Peyer's patch (tissue), 4 donors: ENCODE measurements around the gene SETD2. TPM values are rescaled to one million over a fixed set of nuclear protein-coding genes. Genes with fewer than 3 reads are reported as not detected.

Experiments
- DNase-seq, 3 donors: peaks; one replicate each; pipeline ENCODE4 v3.0.0-alpha.2; 2017 to 2019
- H3K27ac ChIP-seq, 4 donors: fragments of 200-600 bp; sonication (generic); one replicate each; pipeline ENCODE4 v1.5.1; 2016 to 2019
- H3K27me3 ChIP-seq, 2 donors: fragments of 200-600 bp; sonication (generic); one replicate each; pipeline ENCODE4 v1.5.1; 2019
- H3K36me3 ChIP-seq, 3 donors: fragments of 200-600 bp; sonication (generic); one replicate each; pipeline ENCODE4 v1.5.1; 2016 to 2019
- H3K4me1 ChIP-seq, 4 donors: fragments of 200-600 bp; sonication (generic); one replicate each; pipeline ENCODE4 v1.5.1; 2016 to 2019
- H3K4me3 ChIP-seq, 4 donors: fragments of 200-600 bp; sonication (generic); 1 replicate in 3 of 4; 2 replicates in 1 of 4; pipeline ENCODE4 v1.5.1; 2016 to 2019; ENCODE audit warnings: mild to moderate bottlenecking in 1 of 4
- H3K9me3 ChIP-seq, 4 donors: fragments of 200-600 bp; sonication (generic); one replicate each; pipeline ENCODE4 v1.5.1; 2016 to 2019; ENCODE audit warnings: mild to moderate bottlenecking in 1 of 4
- POLR2A ChIP-seq, 2 donors: fragments of 450-650 bp; IDR thresholded peaks; one replicate each; pipeline ENCODE4 v1.5.1; 2017; ENCODE audit warnings: antibody characterized with exemption in 2 of 2, mild to moderate bottlenecking in 2 of 2, moderate library complexity in 2 of 2
- total RNA-seq, 4 donors: library from RNA; depleted of rRNA; stranded (reverse); fragments of >200 nt; gene quantifications; one replicate each; pipeline ENCODE4 v1.1.0, GENCODE V29; 2016
- TF ChIP-seq, protein P1 (sequence below), 6 experiments: fragments of 450-650 bp in 4 of 6; fragments of 200-600 bp in 2 of 6; sonication (generic) in 1 of 6; IDR thresholded peaks; one replicate each; pipeline ENCODE4 v1.5.1; 2017 to 2019; ENCODE audit warnings: antibody characterized with exemption in 6 of 6, mild to moderate bottlenecking in 3 of 6, moderate library complexity in 1 of 6

SETD2 gene
- total RNA-seq, 4 donors from 2014 or later = 75.8 to 173 (median 82.2) TPM

DNA sequence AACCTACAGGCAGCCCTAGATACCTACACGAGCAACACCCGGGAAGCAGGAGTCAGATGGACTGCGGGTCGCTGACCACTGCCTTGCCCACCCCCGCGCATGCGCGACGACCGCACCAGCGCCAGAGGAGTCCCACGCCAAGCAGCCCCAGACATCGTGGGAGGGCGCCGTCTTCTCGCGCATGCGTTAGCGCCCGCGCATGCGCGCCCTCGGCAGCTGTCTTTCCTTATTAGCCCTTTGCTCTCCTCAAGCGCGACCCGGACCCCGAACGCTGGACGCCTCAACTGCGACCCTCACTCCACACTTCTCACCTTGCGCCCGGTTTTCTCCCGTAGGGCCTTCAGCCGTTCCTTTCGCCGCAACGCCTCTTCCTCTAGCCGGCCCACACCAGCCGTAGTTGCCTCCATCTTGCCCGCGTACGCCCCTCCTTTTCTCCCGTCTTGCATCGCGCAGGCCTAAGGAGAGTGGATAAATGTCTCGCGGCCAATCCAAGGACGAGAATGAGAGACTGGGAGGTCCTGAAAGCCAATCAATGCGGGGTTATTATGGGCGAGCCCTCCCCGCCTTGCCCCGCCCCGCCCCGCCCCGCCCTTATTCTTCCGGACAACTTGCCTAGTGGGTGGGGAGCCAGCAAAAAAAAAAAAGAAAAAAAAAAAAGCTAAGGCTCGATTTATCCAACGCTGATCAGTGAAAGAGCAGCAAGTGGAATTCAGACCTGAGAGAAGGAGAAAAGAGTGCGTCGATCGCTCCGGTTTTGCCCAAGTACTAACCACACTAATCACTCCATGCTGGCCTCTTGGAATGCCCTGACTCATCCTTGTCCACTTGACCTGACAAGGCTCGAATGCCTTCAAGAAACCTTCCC, 187.4 kb downstream of the SETD2 start, which contains the start of gene CCDC12:
Gene CCDC12, minus strand, starts transcription at position 420 of the 865 bp plus-strand sequence. Its CDS starts 13 bp downstream, at position 407.
- H3K36me3 ChIP-seq = no peaks in the 10 kb centered on the region
- DNase-seq = peak; percentile 96 to 98 (median 97)
- peak; percentile 83 to 86 for TF ChIP-seq POLR2A (IDR thresholded peaks at IDR 0.05)
- TF ChIP-seq, protein P1, sequence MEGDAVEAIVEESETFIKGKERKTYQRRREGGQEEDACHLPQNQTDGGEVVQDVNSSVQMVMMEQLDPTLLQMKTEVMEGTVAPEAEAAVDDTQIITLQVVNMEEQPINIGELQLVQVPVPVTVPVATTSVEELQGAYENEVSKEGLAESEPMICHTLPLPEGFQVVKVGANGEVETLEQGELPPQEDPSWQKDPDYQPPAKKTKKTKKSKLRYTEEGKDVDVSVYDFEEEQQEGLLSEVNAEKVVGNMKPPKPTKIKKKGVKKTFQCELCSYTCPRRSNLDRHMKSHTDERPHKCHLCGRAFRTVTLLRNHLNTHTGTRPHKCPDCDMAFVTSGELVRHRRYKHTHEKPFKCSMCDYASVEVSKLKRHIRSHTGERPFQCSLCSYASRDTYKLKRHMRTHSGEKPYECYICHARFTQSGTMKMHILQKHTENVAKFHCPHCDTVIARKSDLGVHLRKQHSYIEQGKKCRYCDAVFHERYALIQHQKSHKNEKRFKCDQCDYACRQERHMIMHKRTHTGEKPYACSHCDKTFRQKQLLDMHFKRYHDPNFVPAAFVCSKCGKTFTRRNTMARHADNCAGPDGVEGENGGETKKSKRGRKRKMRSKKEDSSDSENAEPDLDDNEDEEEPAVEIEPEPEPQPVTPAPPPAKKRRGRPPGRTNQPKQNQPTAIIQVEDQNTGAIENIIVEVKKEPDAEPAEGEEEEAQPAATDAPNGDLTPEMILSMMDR (IDR thresholded peaks at IDR 0.05) = no peak

GRCh38 chr3:46974421-46975171, 189.3 kb downstream of the SETD2 start:
- peak overlapping the region in 1 of 4 donors; percentile 93 for H3K27ac ChIP-seq

More for the DNA sequence above, 187.4 kb downstream of the SETD2 start, which contains the start of gene CCDC12:
- H3K27me3 ChIP-seq = no peaks in the 10 kb centered on the region
- peak within 1 kb of the TSS; percentile 83 to 93 (median 90) for H3K27ac ChIP-seq
- peaks cover 0 to 61% (median 24%) of the 10 kb centered on the region in 4 donors for H3K4me1 ChIP-seq
- H3K9me3 ChIP-seq = no peaks in the 10 kb centered on the region
- H3K4me3 ChIP-seq = peak within 1 kb of the TSS; percentile 63 to 86 (median 78)

GRCh38 chr3:46972396-46972795, 191.5 kb downstream of the SETD2 start:
- DNase-seq = no peak
- Histone ChIP-seq H3K27ac (peak overlapping the region in 1 of 4 donors; percentile 49), H3K4me3 (no peak overlapping the region), H3K4me1 (peaks cover 12 to 73% (median 26%) of the 10 kb centered on the region in 4 donors), H3K27me3 (no peaks in the 10 kb centered on the region), H3K36me3 (no peaks in the 10 kb centered on the region), H3K9me3 (no peaks in the 10 kb centered on the region)
- TF ChIP-seq, protein P1 (IDR thresholded peaks at IDR 0.05) = no peak
- TF ChIP-seq POLR2A (IDR thresholded peaks at IDR 0.05) = no peak

More at GRCh38 chr3:46974421-46975171, 189.3 kb downstream of the SETD2 start:
- H3K4me1 ChIP-seq = peaks cover 9 to 66% (median 28%) of the 10 kb centered on the region in 4 donors
- no peak for TF ChIP-seq POLR2A (IDR thresholded peaks at IDR 0.05)
- TF ChIP-seq, protein P1 (IDR thresholded peaks at IDR 0.05) = no peak
- no peaks in the 10 kb centered on the region for H3K27me3 ChIP-seq
- no peaks in the 10 kb centered on the region for H3K36me3 ChIP-seq
- H3K4me3 ChIP-seq = peak overlapping the region in 2 of 4 donors; percentile 72 to 83
- no peaks in the 10 kb centered on the region for H3K9me3 ChIP-seq
- no peak for DNase-seq

- Histone ChIP-seq H3K4me3 (no peak overlapping the region), H3K27ac (peak overlapping the region in 2 of 4 donors; percentile 49 to 66), H3K9me3 (no peaks in the 10 kb centered on the region), H3K36me3 (no peaks in the 10 kb centered on the region), H3K27me3 (no peaks in the 10 kb centered on the region), H3K4me1 (peaks cover 12 to 75% (median 29%) of the 10 kb centered on the region in 4 donors)
- TF ChIP-seq POLR2A (IDR thresholded peaks at IDR 0.05) = no peak
- TF ChIP-seq, protein P1 (IDR thresholded peaks at IDR 0.05) = no peak
- no peak for DNase-seq
Observed at GRCh38 chr3:46971742-46972141, 192.2 kb downstream of the SETD2 start.

GRCh38 chr3:46971151-46971550, 192.8 kb downstream of the SETD2 start:
- TF ChIP-seq POLR2A (IDR thresholded peaks at IDR 0.05) = no peak
- TF ChIP-seq, protein P1 (IDR thresholded peaks at IDR 0.05) = no peak
- Histone ChIP-seq H3K9me3 (no peaks in the 10 kb centered on the region), H3K36me3 (no peaks in the 10 kb centered on the region), H3K27me3 (no peaks in the 10 kb centered on the region), H3K4me3 (no peak overlapping the region), H3K4me1 (peaks cover 12 to 81% (median 31%) of the 10 kb centered on the region in 4 donors), H3K27ac (peak overlapping the region in 3 of 4 donors; percentile 37 to 66 (median 49))
- DNase-seq = peak in 1 of 3 donors; percentile 42
